Kidney glomerular epithelial cell (primary cell): ENCODE results near the gene NDUFB1.

ENCODE experiments used
- DNase-seq: peaks from one replicate; lab custom pipeline; 2025; lab: John Stamatoyannopoulos, UW

Gene NDUFB1

DNA sequence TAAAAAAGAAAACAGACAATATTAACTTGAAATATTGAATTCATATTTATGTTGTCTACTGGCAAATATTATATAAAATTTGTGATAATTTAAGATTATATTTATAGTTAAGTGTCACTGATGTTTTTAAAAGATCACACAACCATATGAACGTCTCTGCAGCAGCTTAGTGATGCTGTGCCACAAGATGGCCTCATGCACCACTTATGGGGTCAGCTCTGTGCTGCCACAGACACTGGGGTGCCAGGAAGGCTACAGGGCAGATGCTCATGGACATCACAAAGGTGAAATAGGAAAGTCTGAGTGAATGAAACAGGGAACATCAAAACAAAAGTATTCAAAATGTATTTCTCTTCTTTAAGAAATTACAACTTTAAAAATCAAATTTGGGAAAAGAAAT, 28.2 kb downstream of the NDUFB1 start:
- DNase-seq, result no peak

GRCh38 chr14:92088494-92088893, 33.0 kb downstream of the NDUFB1 start:
- no peak for DNase-seq

GRCh38 chr14:92074555-92074954, 47.0 kb downstream of the NDUFB1 start:
- no peak for DNase-seq
